ENCODE measurements around the gene DNER. TPM values are rescaled to one million over a fixed set of nuclear protein-coding genes. Genes with fewer than 3 reads are reported as not detected.
"Not testable (repeated sequence)": the region's sequence is repeated elsewhere in the genome, so short reads cannot be mapped to it uniquely, and the experiment has no call there.

The DNER gene
- total RNA-seq, 3 donors from 2014 or later, result 0.55 to 8.4 (median 0.99) TPM

GRCh38 chr2:229627728-229628127 is 86.6 kb downstream of the DNER start:
- Histone ChIP-seq H3K36me3 (ENCODE audit: low read depth) (no peaks in the 10 kb centered on the region), H3K4me3 (no peak overlapping the region), H3K4me1 (ENCODE audit: low read depth) (no peaks in the 10 kb centered on the region), H3K9me3 (no peaks in the 10 kb centered on the region)
- no peak for TF ChIP-seq CTCF (IDR thresholded peaks at IDR 0.05)
- DNase-seq (no peak), ATAC-seq (no peak)
- intact Hi-C loops (cut with DNase I, micrococcal nuclease), result no loop called here

- no peak for TF ChIP-seq CTCF (IDR thresholded peaks at IDR 0.05)
- intact Hi-C loops (cut with DNase I, micrococcal nuclease), result no loop called here
- ATAC-seq, result no peak
- H3K4me3 ChIP-seq, result no peak overlapping the region
- no peak for DNase-seq
- H3K36me3 ChIP-seq (ENCODE audit: low read depth), result no peaks in the 10 kb centered on the region
- no peaks in the 10 kb centered on the region for H3K4me1 ChIP-seq (ENCODE audit: low read depth)
- H3K9me3 ChIP-seq, result no peaks in the 10 kb centered on the region
Observed at GRCh38 chr2:229622495-229623355, 91.6 kb downstream of the DNER start.

- Histone ChIP-seq H3K4me1 (ENCODE audit: low read depth) (no peaks in the 10 kb centered on the region), H3K9me3 (no peaks in the 10 kb centered on the region), H3K36me3 (ENCODE audit: low read depth) (no peaks in the 10 kb centered on the region), H3K4me3 (no peak overlapping the region)
- no peak for ATAC-seq
- no peak for DNase-seq
- intact Hi-C loops (cut with DNase I, micrococcal nuclease), result no loop called here
- no peak for TF ChIP-seq CTCF (IDR thresholded peaks at IDR 0.05)
Observed at GRCh38 chr2:229620759-229621158, 93.6 kb downstream of the DNER start.

- no peak for DNase-seq
- ATAC-seq, result no peak
- Histone ChIP-seq H3K9me3 (no peaks in the 10 kb centered on the region), H3K36me3 (ENCODE audit: low read depth) (no peaks in the 10 kb centered on the region), H3K4me3 (no peak overlapping the region), H3K4me1 (ENCODE audit: low read depth) (no peaks in the 10 kb centered on the region)
- TF ChIP-seq CTCF (IDR thresholded peaks at IDR 0.05), result no peak
- intact Hi-C loops (cut with DNase I, micrococcal nuclease), result no loop called here
Observed at GRCh38 chr2:229620289-229620688, 94.1 kb downstream of the DNER start.

GRCh38 chr2:229616433-229616832 is 97.9 kb downstream of the DNER start:
- Histone ChIP-seq H3K4me1 (ENCODE audit: low read depth) (no peaks in the 10 kb centered on the region), H3K4me3 (no peak overlapping the region), H3K36me3 (ENCODE audit: low read depth) (no peaks in the 10 kb centered on the region), H3K9me3 (no peaks in the 10 kb centered on the region)
- no peak for TF ChIP-seq CTCF (IDR thresholded peaks at IDR 0.05)
- DNase-seq, result no peak
- intact Hi-C loops (cut with DNase I, micrococcal nuclease), result no loop called here
- ATAC-seq, result no peak

GRCh38 chr2:229614021-229614420 is 100.3 kb downstream of the DNER start:
- ATAC-seq; H3K36me3 ChIP-seq (ENCODE audit: low read depth); H3K4me1 ChIP-seq (ENCODE audit: low read depth); intact Hi-C loops (cut with DNase I, micrococcal nuclease); H3K9me3 ChIP-seq; DNase-seq; H3K4me3 ChIP-seq: not testable (repeated sequence)
